ENCODE data around the gene CBX2.

Gene CBX2

GRCh38 chr17:79781012-79781650 is 3.2 kb downstream of the CBX2 start:
- H3K4me2 ChIP-seq: no peak overlapping the region
- no peaks in the 10 kb centered on the region for H4K20me1 ChIP-seq (ENCODE audit: insufficient read depth)
- H3K4me3 ChIP-seq (IDR thresholded peaks at IDR 0.05; ENCODE audit: insufficient read depth, low read depth, low read length): no peak overlapping the region
- no peak overlapping the region for H3K27ac ChIP-seq
- H2AFZ ChIP-seq (ENCODE audit: low read depth): no peak overlapping the region
- TF ChIP-seq CTCF (conservative IDR thresholded peaks at IDR 0.05; ENCODE audit: low read depth, low read length): no peak
- peaks cover 24% of the 10 kb centered on the region for H3K4me1 ChIP-seq (ENCODE audit: low read depth, poor library complexity, severe bottlenecking)
- no peaks in the 10 kb centered on the region for H3K36me3 ChIP-seq (ENCODE audit: insufficient read depth)
- H3K27me3 ChIP-seq (ENCODE audit: insufficient read depth, low read depth): peaks cover 13% of the 10 kb centered on the region
- no peak overlapping the region for H3K9ac ChIP-seq
- 0 out of 2 replicates have a peak, but pooled peaks cover 5% of the 10 kb centered on the region for H3K79me2 ChIP-seq (ENCODE audit: insufficient read depth, low read depth)

GRCh38 chr17:79781736-79782575 is 4.0 kb downstream of the CBX2 start:
- Histone ChIP-seq H3K4me3 (IDR thresholded peaks at IDR 0.05; ENCODE audit: insufficient read depth, low read depth, low read length) (no peak overlapping the region), H4K20me1 (ENCODE audit: insufficient read depth) (no peaks in the 10 kb centered on the region), H3K27me3 (ENCODE audit: insufficient read depth, low read depth) (peaks cover 5% of the 10 kb centered on the region), H3K4me1 (ENCODE audit: low read depth, poor library complexity, severe bottlenecking) (peaks cover 22% of the 10 kb centered on the region), H3K36me3 (ENCODE audit: insufficient read depth) (no peaks in the 10 kb centered on the region), H2AFZ (ENCODE audit: low read depth) (no peak overlapping the region), H3K27ac (no peak overlapping the region), H3K4me2 (no peak overlapping the region), H3K79me2 (ENCODE audit: insufficient read depth, low read depth) (0 out of 2 replicates have a peak, but pooled peaks cover 5% of the 10 kb centered on the region), H3K9ac (no peak overlapping the region)
- TF ChIP-seq CTCF (conservative IDR thresholded peaks at IDR 0.05; ENCODE audit: low read depth, low read length): no peak

- no peaks in the 10 kb centered on the region for H4K20me1 ChIP-seq (ENCODE audit: insufficient read depth)
- 0 out of 2 replicates have a peak, but pooled peaks cover 4% of the 10 kb centered on the region for H3K79me2 ChIP-seq (ENCODE audit: insufficient read depth, low read depth)
- H3K27ac ChIP-seq: no peak overlapping the region
- H3K4me1 ChIP-seq (ENCODE audit: low read depth, poor library complexity, severe bottlenecking): peaks cover 16% of the 10 kb centered on the region
- H2AFZ ChIP-seq (ENCODE audit: low read depth): no peak overlapping the region
- H3K9ac ChIP-seq: no peak overlapping the region
- no peak for TF ChIP-seq CTCF (conservative IDR thresholded peaks at IDR 0.05; ENCODE audit: low read depth, low read length)
- H3K36me3 ChIP-seq (ENCODE audit: insufficient read depth): no peaks in the 10 kb centered on the region
- no peak overlapping the region for H3K4me2 ChIP-seq
- peaks cover 15% of the 10 kb centered on the region for H3K27me3 ChIP-seq (ENCODE audit: insufficient read depth, low read depth)
- H3K4me3 ChIP-seq (IDR thresholded peaks at IDR 0.05; ENCODE audit: insufficient read depth, low read depth, low read length): no peak overlapping the region
These were observed 5.9 kb downstream of the CBX2 start for GRCh38 chr17:79783891-79784290.

- Histone ChIP-seq H3K36me3 (ENCODE audit: insufficient read depth) (no peaks in the 10 kb centered on the region), H3K27me3 (ENCODE audit: insufficient read depth, low read depth) (peaks cover 21% of the 10 kb centered on the region), H3K79me2 (ENCODE audit: insufficient read depth, low read depth) (no peaks in the 10 kb centered on the region), H3K4me2 (no peak overlapping the region), H3K4me1 (ENCODE audit: low read depth, poor library complexity, severe bottlenecking) (peaks cover 10% of the 10 kb centered on the region), H4K20me1 (ENCODE audit: insufficient read depth) (no peaks in the 10 kb centered on the region), H3K27ac (no peak overlapping the region), H3K9ac (no peak overlapping the region), H3K4me3 (IDR thresholded peaks at IDR 0.05; ENCODE audit: insufficient read depth, low read depth, low read length) (no peak overlapping the region), H2AFZ (ENCODE audit: low read depth) (no peak overlapping the region)
- TF ChIP-seq CTCF (conservative IDR thresholded peaks at IDR 0.05; ENCODE audit: low read depth, low read length): no peak
These were observed 6.5 kb downstream of the CBX2 start for GRCh38 chr17:79784353-79785016.
